Muscle layer of colon (tissue), 2 donors: ENCODE measurements around the gene MINK1.
"Not testable (repeated sequence)": the region's sequence is repeated elsewhere in the genome, so short reads cannot be mapped to it uniquely, and the experiment has no call there.

Experiments used
- H3K27ac ChIP-seq: one replicate; pipeline ENCODE4 v1.7.0; 2013; ENCODE audit warnings: low read depth, mild to moderate bottlenecking, low read length, moderate library complexity
- H3K27me3 ChIP-seq, 2 donors: one replicate each; pipeline ENCODE4 v1.7.0; 2013; ENCODE audit warnings: low read length in 2 of 2, mild to moderate bottlenecking in 2 of 2; ENCODE audit not compliant: insufficient read depth in 2 of 2, control insufficient read depth in 1 of 2
- H3K36me3 ChIP-seq: one replicate; pipeline ENCODE4 v1.7.0; 2013; ENCODE audit warnings: mild to moderate bottlenecking, low read length; ENCODE audit not compliant: insufficient read depth
- H3K4me1 ChIP-seq: one replicate; pipeline ENCODE4 v1.7.0; 2013; ENCODE audit warnings: mild to moderate bottlenecking, low read length; ENCODE audit not compliant: insufficient read depth
- H3K4me3 ChIP-seq, 2 donors: one replicate each; pipeline ENCODE4 v1.7.0; 2013; ENCODE audit warnings: low read length in 2 of 2, low read depth in 1 of 2, mild to moderate bottlenecking in 1 of 2, moderate library complexity in 1 of 2
- H3K9ac ChIP-seq: one replicate; pipeline ENCODE4 v1.7.0; 2013; ENCODE audit warnings: low read length
- H3K9me3 ChIP-seq: one replicate; pipeline ENCODE4 v1.7.0; 2013; ENCODE audit warnings: mild to moderate bottlenecking, low read length
- donor health status: abdominal sarcoma.
- donor health status: Adenocarcinoma of cecum.

MINK1 gene

GRCh38 chr17:4815043-4815675, 18.0 kb upstream of the MINK1 start:
- H3K9me3 ChIP-seq, result no peaks in the 10 kb centered on the region
- H3K27me3 ChIP-seq, result no peaks in the 10 kb centered on the region
- no peak overlapping the region for H3K9ac ChIP-seq
- H3K4me3 ChIP-seq, result no peak overlapping the region
- H3K36me3 ChIP-seq, result peaks cover 32% of the 10 kb centered on the region
- H3K4me1 ChIP-seq, result no peaks in the 10 kb centered on the region
- no peak overlapping the region for H3K27ac ChIP-seq

DNA sequence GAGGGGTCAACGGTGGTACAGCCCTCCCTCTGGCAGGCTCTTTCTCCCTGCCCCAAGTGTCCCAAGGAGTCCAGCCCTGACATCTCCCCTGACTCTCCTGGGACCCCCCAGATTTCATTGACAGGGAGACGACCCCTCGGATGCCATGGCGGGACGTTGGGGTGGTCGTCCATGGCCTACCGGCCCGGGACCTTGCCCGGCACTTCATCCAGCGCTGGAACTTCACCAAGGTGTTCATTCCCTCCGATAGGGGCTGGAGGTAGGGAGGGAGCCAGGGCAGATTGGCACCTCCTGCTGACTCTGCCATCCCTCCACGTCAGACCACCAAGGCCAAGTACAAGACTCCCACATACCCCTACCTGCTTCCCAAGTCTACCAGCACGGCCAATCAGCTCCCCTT, 16.3 kb upstream of the MINK1 start:
- no peaks in the 10 kb centered on the region for H3K27me3 ChIP-seq
- H3K36me3 ChIP-seq, result peaks cover 33% of the 10 kb centered on the region
- no peak overlapping the region for H3K9ac ChIP-seq
- no peaks in the 10 kb centered on the region for H3K4me1 ChIP-seq
- H3K9me3 ChIP-seq, result no peaks in the 10 kb centered on the region
- H3K4me3 ChIP-seq, result no peak overlapping the region
- no peak overlapping the region for H3K27ac ChIP-seq

- Histone ChIP-seq H3K9ac (no peak overlapping the region), H3K4me3 (no peak overlapping the region), H3K9me3 (no peaks in the 10 kb centered on the region), H3K27ac (no peak overlapping the region), H3K36me3 (peaks cover 34% of the 10 kb centered on the region), H3K4me1 (no peaks in the 10 kb centered on the region), H3K27me3 (no peaks in the 10 kb centered on the region)
Measured at GRCh38 chr17:4818276-4818675, 14.9 kb upstream of the MINK1 start.

DNA sequence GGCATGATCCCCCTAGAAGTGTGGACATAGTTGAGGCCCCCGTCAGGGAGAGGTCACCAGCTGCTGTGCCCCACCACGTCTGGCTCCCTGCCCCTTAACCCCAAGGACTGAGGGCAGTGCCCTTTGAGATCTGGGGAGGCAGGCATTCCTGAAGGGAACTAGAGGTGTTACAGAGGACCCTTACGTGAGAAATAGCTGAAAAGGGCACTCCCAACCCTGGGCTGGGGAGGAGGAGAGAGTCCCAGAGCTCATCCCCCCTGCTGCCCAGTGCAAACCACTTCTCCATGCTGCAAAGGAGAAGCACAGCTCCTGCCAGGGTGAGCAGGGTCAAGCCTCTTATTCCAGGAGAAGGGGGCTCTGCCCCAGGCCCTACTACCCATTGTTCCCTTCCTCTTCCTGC, 10.3 kb upstream of the MINK1 start:
- Histone ChIP-seq H3K4me1 (no peaks in the 10 kb centered on the region), H3K27me3 (no peaks in the 10 kb centered on the region), H3K4me3 (no peak overlapping the region), H3K9me3 (no peaks in the 10 kb centered on the region), H3K27ac (no peak overlapping the region), H3K9ac (no peak overlapping the region), H3K36me3 (peaks cover 15% of the 10 kb centered on the region)

DNA sequence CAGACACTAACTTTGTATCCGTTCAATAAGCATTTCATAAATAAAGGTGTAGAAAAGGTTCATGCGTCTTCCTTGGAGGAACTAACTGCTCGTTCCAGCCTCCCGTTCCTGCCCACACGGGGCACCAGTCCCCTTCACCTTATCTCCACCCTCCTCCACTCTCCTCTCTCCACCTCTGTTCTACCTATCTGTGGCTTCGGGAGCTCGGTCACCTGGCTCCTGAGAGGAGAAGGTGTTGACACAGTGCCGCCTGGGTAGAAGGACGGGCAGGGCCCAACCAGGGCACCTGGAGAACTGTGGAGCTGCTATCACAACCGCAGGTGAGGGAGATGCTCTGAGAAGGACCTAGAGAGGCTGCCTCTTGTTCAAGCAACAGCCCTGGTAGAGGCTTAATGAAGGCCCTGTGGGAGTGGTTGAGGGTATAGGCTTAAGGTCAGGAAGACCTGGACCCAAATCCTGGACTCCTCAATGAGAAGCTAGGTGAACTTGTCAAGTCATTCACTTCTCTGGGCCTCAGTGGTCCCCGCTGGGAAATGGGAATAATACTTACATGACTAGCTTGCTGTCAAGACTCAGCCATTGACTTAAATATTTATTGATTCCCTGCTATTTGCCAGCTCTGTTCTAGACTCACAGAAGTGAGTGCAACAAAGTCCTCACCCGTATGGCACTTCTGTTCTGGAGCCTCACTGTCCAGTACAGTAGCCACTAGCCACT, 9.6 kb upstream of the MINK1 start:
- H3K4me1 ChIP-seq, result no peaks in the 10 kb centered on the region
- peaks cover 12% of the 10 kb centered on the region for H3K36me3 ChIP-seq
- no peak overlapping the region for H3K4me3 ChIP-seq
- no peak overlapping the region for H3K27ac ChIP-seq
- no peaks in the 10 kb centered on the region for H3K27me3 ChIP-seq
- H3K9ac ChIP-seq, result no peak overlapping the region
- no peaks in the 10 kb centered on the region for H3K9me3 ChIP-seq

- Histone ChIP-seq H3K4me3 (no peak overlapping the region), H3K36me3 (no peaks in the 10 kb centered on the region), H3K9ac (no peak overlapping the region), H3K27me3 (no peaks in the 10 kb centered on the region), H3K27ac (no peak overlapping the region), H3K9me3 (no peaks in the 10 kb centered on the region), H3K4me1 (no peaks in the 10 kb centered on the region)
Measured at GRCh38 chr17:4827399-4827798, 5.7 kb upstream of the MINK1 start.

DNA sequence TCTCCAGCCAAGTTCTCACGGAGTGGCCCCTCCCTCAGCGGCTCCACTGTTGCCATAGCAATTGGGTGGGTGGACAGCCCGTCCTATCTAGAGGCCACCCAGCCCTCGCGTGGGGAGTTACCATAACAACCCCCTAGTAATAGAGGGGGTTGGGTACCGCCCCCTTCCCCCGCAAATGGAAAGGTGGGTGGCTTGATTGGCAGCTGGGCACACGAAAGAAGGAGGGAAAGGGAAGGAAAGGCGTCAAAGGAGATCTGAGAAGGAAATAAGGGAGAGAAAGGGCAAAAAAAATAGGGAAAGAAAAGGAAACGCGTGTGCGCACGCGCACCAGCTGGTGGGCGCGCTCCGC, 337 bp upstream of the MINK1 start:
- peak overlapping the region; percentile 61 for H3K9ac ChIP-seq
- H3K27ac ChIP-seq, result peak overlapping the region; percentile 85
- H3K36me3 ChIP-seq, H3K27me3 ChIP-seq, H3K9me3 ChIP-seq: not testable (repeated sequence)
- peak overlapping the region; percentile 75 to 88 for H3K4me3 ChIP-seq
- H3K4me1 ChIP-seq, result peaks cover 22% of the 10 kb centered on the region

DNA sequence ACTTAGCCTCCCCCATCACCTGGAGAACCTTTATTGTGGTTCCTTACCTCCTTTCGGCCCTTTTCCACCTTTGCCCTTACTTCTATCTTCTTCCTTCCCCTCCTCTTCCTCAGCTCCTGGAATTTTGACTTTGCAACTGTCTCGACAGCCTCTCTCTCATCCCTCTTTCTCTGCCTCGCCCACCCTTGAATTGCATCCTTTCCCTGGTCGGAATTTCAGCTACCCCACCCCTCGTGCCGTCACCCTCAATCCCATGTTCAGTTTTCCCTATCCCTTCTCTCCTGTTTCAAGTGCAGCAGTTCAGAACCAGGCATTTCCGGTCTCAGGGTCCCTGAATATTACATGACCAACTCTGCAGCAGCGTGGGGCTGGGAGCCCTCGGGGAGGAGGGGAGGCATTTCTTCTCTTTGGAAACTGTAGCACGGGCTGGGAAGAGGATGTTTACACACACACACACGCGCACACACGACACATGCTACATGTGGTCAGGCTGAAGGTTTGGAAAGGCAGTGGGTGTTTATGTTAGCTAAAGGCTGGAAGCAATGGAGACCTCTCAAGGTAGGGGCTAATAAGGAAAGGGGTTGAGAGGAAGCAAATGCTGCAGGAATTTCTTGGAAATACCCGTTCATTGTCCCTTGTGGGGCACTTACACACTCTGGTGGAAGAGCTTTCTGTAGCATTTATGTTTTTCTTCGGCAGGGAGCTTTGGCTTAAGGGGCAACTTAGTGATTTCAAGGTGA, 971 bp downstream of the MINK1 start:
- no peaks in the 10 kb centered on the region for H3K9me3 ChIP-seq
- H3K27ac ChIP-seq, result peak overlapping the region; percentile 85
- H3K27me3 ChIP-seq, result no peaks in the 10 kb centered on the region
- peak overlapping the region; percentile 75 to 88 for H3K4me3 ChIP-seq
- H3K4me1 ChIP-seq, result peaks cover 29% of the 10 kb centered on the region
- H3K9ac ChIP-seq, result peak overlapping the region; percentile 71
- no peaks in the 10 kb centered on the region for H3K36me3 ChIP-seq

- Histone ChIP-seq H3K27ac (peak overlapping the region; percentile 85), H3K4me1 (peaks cover 29% of the 10 kb centered on the region), H3K4me3 (peak overlapping the region in 1 of 2 donors; percentile 75)
Measured at GRCh38 chr17:4834681-4835020, 1.5 kb downstream of the MINK1 start.

GRCh38 chr17:4836221-4836620, 3.1 kb downstream of the MINK1 start:
- Histone ChIP-seq H3K27ac (no peak overlapping the region), H3K9me3 (no peaks in the 10 kb centered on the region)

More at GRCh38 chr17:4834681-4835020, 1.5 kb downstream of the MINK1 start:
- Histone ChIP-seq H3K27me3 (no peaks in the 10 kb centered on the region), H3K36me3 (no peaks in the 10 kb centered on the region), H3K9me3 (no peaks in the 10 kb centered on the region), H3K9ac (peak overlapping the region; percentile 71)

DNA sequence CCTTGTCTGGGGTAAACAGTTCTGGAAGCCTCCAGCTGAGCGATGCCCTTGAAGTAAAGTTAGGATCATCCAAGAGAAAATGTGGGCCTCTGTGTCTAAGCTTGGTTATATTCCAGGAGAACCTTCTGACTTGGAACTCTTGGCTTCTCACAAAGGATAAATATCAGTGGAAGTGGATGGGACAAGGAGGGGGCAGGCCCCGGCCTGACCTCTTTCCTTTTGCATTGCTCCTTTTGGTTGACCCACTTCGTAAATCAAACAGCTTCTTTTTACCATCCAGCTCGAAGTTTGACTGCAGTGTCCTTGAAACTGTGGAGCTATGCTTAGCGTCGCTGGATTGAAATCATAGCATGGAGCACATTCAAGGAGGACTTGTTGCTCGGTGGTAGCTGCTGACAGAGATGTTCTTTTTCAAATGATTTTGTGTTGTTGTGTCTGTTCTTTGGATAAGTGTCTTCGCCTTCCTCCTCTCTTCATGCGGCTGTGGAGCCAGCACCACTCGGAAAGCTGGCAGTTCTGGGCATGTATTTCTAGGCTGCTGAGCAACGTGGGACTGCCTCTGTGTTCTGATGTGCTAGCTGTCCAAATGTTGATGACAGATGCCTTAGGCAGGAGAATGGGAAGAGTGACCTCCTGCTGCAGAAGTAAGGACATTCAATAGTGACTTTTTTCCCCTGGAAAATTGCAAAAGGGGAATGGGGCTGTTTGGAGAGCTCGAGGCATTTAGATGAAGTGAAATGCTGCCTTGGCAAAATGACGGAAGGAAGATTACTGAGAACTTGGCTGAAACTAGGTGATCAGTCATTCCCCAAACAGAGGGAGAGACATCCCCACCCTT, 4.5 kb downstream of the MINK1 start:
- Histone ChIP-seq H3K27me3 (no peaks in the 10 kb centered on the region), H3K27ac (no peak overlapping the region), H3K9me3 (no peaks in the 10 kb centered on the region), H3K36me3 (no peaks in the 10 kb centered on the region), H3K4me3 (no peak overlapping the region), H3K4me1 (peaks cover 29% of the 10 kb centered on the region), H3K9ac (no peak overlapping the region)

More at GRCh38 chr17:4836221-4836620, 3.1 kb downstream of the MINK1 start:
- H3K27me3 ChIP-seq, result no peaks in the 10 kb centered on the region
- H3K4me3 ChIP-seq, result no peak overlapping the region
- H3K36me3 ChIP-seq, result no peaks in the 10 kb centered on the region
- no peak overlapping the region for H3K9ac ChIP-seq
- peaks cover 29% of the 10 kb centered on the region for H3K4me1 ChIP-seq
